GM19025 (cell line): ENCODE data around the gene ARHGEF4.

Experiments
- ATAC-seq: cut with Tn5 transposase; IDR thresholded peaks from one replicate; pipeline ENCODE4 v1.9.1; 2021; ENCODE audit warnings: mild to moderate bottlenecking, low read depth, moderate library complexity; ENCODE audit not compliant: unreplicated experiment

Gene ARHGEF4

GRCh38 chr2:131005216-131005935, 168.7 kb downstream of the ARHGEF4 start:
- no peak for ATAC-seq

GRCh38 chr2:131006561-131006960, 169.8 kb downstream of the ARHGEF4 start:
- no peak for ATAC-seq

- ATAC-seq, result no peak
These were observed 172.3 kb downstream of the ARHGEF4 start for GRCh38 chr2:131008967-131009366.

GRCh38 chr2:131009713-131010475, 173.2 kb downstream of the ARHGEF4 start:
- ATAC-seq, result no peak

GRCh38 chr2:131010566-131010965, 173.9 kb downstream of the ARHGEF4 start:
- no peak for ATAC-seq

- no peak for ATAC-seq
These were observed 174.8 kb downstream of the ARHGEF4 start for GRCh38 chr2:131011486-131011885.

GRCh38 chr2:131014141-131014540, 177.4 kb downstream of the ARHGEF4 start:
- ATAC-seq, result no peak

- no peak for ATAC-seq
These were observed 179.1 kb downstream of the ARHGEF4 start for GRCh38 chr2:131015764-131016163.

GRCh38 chr2:131016826-131017741, 180.4 kb downstream of the ARHGEF4 start:
- no peak for ATAC-seq

- ATAC-seq, result no peak
These were observed 186.0 kb downstream of the ARHGEF4 start for GRCh38 chr2:131022731-131023130.

- ATAC-seq, result no peak
These were observed 187.0 kb downstream of the ARHGEF4 start for GRCh38 chr2:131023758-131024157.

- no peak for ATAC-seq
These were observed 190.2 kb downstream of the ARHGEF4 start for GRCh38 chr2:131026919-131027318.

GRCh38 chr2:131027566-131028528, 191.1 kb downstream of the ARHGEF4 start:
- ATAC-seq, result no peak

GRCh38 chr2:131029812-131030211, 193.1 kb downstream of the ARHGEF4 start:
- no peak for ATAC-seq

GRCh38 chr2:131030478-131030971, 193.8 kb downstream of the ARHGEF4 start:
- no peak for ATAC-seq

- no peak for ATAC-seq
These were observed 194.7 kb downstream of the ARHGEF4 start for GRCh38 chr2:131031431-131031841.

- no peak for ATAC-seq
These were observed 195.2 kb downstream of the ARHGEF4 start for GRCh38 chr2:131031875-131032274.

- ATAC-seq, result no peak
These were observed 195.7 kb downstream of the ARHGEF4 start for GRCh38 chr2:131032393-131032836.

GRCh38 chr2:131033786-131034121, 197.0 kb downstream of the ARHGEF4 start:
- ATAC-seq, result no peak
